ENCODE data around the gene SLC26A2.
"Not testable (repeated sequence)": the region's sequence is repeated elsewhere in the genome, so short reads cannot be mapped to it uniquely, and the experiment has no call there.

Gene SLC26A2

GRCh38 chr5:150006318-150006717 is 45.8 kb downstream of the SLC26A2 start:
- DNase-seq, result no peak

- DNase-seq, result no peak
Observed at GRCh38 chr5:150007050-150007449, 46.5 kb downstream of the SLC26A2 start.

- DNase-seq, result no peak
Observed at GRCh38 chr5:150009671-150010387, 49.3 kb downstream of the SLC26A2 start.

- no peak for DNase-seq
Observed at GRCh38 chr5:150013931-150014330, 53.4 kb downstream of the SLC26A2 start.

- DNase-seq, result no peak
Observed at GRCh38 chr5:150014456-150014855, 53.9 kb downstream of the SLC26A2 start.

GRCh38 chr5:150015415-150015814 is 54.9 kb downstream of the SLC26A2 start:
- no peak for DNase-seq

- no peak for DNase-seq
Observed at GRCh38 chr5:150016537-150016936, 56.0 kb downstream of the SLC26A2 start.

- DNase-seq, result no peak
Observed at GRCh38 chr5:150017226-150018005, 56.9 kb downstream of the SLC26A2 start.

- no peak for DNase-seq
Observed at GRCh38 chr5:150020249-150020648, 59.7 kb downstream of the SLC26A2 start.

- no peak for DNase-seq
Observed at GRCh38 chr5:150021491-150022157, 61.1 kb downstream of the SLC26A2 start.

GRCh38 chr5:150022158-150022531 is 61.6 kb downstream of the SLC26A2 start:
- no peak for DNase-seq

- no peak for DNase-seq
Observed at GRCh38 chr5:150022681-150023080, 62.1 kb downstream of the SLC26A2 start.

GRCh38 chr5:150023136-150023535 is 62.6 kb downstream of the SLC26A2 start:
- DNase-seq, result no peak

- no peak for DNase-seq
Observed at GRCh38 chr5:150024346-150024984, 63.9 kb downstream of the SLC26A2 start.

- no peak for DNase-seq
Observed at GRCh38 chr5:150026682-150027172, 66.2 kb downstream of the SLC26A2 start.

- DNase-seq, result not testable (repeated sequence)
Observed at GRCh38 chr5:150028047-150028446, 67.5 kb downstream of the SLC26A2 start.

GRCh38 chr5:150033334-150033733 is 72.8 kb downstream of the SLC26A2 start:
- no peak for DNase-seq

GRCh38 chr5:150034662-150035061 is 74.1 kb downstream of the SLC26A2 start:
- DNase-seq, result no peak

GRCh38 chr5:150035139-150035895 is 74.8 kb downstream of the SLC26A2 start:
- DNase-seq, result no peak

- DNase-seq, result no peak
Observed at GRCh38 chr5:150036513-150036912, 76.0 kb downstream of the SLC26A2 start.
